C4-2B (cell line): Measurements from ENCODE around the gene GPR25.

Experiments
- CTCF ChIP-seq: fragments of 450-650 bp; conservative IDR thresholded peaks from 2 replicates; pipeline ENCODE4 v1.5.1; 2017; ENCODE audit warnings: mild to moderate bottlenecking
- ZFX ChIP-seq: fragments of 450-650 bp; IDR thresholded peaks from 2 replicates; pipeline ENCODE4 v1.6.1; 2017

DNA sequence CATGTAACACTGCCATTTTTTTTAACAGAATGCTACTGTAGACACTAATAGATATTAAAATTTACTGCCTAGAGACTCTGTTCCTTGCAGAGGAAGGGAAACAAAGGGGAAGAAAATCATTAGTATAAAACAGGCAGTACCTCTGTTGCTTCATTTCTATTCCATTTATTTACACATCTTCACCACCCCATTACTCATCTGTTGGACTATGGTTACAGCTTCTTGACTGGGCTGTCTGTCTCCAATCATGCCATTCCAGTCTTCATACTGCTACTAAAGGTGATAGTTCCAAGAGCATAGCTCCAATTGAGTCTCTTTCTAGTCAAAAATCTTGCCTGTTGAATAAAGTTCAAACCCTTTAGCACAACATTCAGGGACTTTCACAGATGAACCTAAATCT, 22.2 kb upstream of the GPR25 start:
- TF ChIP-seq CTCF: no peak
- TF ChIP-seq ZFX: no peak
